ENCODE results near the gene TOP2A. TPM values are rescaled to one million over a fixed set of nuclear protein-coding genes. Genes with fewer than 3 reads are reported as not detected.
A peak's percentile ranks its signal among the peaks of the same experiment; 100 is the strongest.

TOP2A gene
- total RNA-seq (10 to 100 TPM in 1 of 9 donors, 1 to 10 TPM in 5, under 1 TPM in 3; 0.39 to 28.9 (median 1.7) TPM), polyA plus RNA-seq (under 1 TPM; 0.11 to 0.28 TPM)
- long read RNA-seq, donor 1, partial matches to known transcripts: 2 of 2 reads
- long read RNA-seq, donor 1, other reads (novel, unspliced or antisense): 0 of 2 reads
- long read RNA-seq, donor 2, partial matches to known transcripts: 1 of 1 reads
- long read RNA-seq, donor 2, other reads (novel, unspliced or antisense): 0 of 1 reads
- long read RNA-seq, donor 3, partial matches to known transcripts: 1 of 1 reads
- long read RNA-seq, donor 3, other reads (novel, unspliced or antisense): 0 of 1 reads

GRCh38 chr17:40417609-40418427 lies at the start of gene TOP2A:
TSS of gene TOP2A (minus strand) at chr17:40417896. CDS start at chr17:40417791, 105 bp downstream.
- Histone ChIP-seq H3K4me1 (peaks cover 0 to 39% (median 9%) of the 10 kb centered on the region in 12 donors), H3K36me3 (no peaks in the 10 kb centered on the region), H3K27me3 (peaks cover 0 to 11% (median 0%) of the 10 kb centered on the region in 9 donors), H3K9me3 (no peaks in the 10 kb centered on the region), H3K27ac (peak within 1 kb of the TSS in 7 of 12 donors; percentile 12 to 76 (median 39)), H3K4me3 (peak within 1 kb of the TSS; percentile 37 to 80 (median 60))
- 0 to 1% (median 0%) methylated on average over 34 to 49 of the region's 49 CpGs for WGBS, 4 donors
- DNase-seq: peak; percentile 88 to 99 (median 97)
- TF ChIP-seq CTCF (IDR thresholded peaks at IDR 0.05) (no peak), POLR2A (IDR thresholded peaks at IDR 0.05) (no peak)
- peak; percentile 99 to 100 (median 100) for ATAC-seq
- intact Hi-C loops (cut with DNase I): loop anchor here (2.0 to 10.0 kb wide), 10 partner anchors 56 to 223 kb away; partner anchors contain the start of genes RARA (in 5 of the 10) and GJD3 (in 4 of the 10)

DNA sequence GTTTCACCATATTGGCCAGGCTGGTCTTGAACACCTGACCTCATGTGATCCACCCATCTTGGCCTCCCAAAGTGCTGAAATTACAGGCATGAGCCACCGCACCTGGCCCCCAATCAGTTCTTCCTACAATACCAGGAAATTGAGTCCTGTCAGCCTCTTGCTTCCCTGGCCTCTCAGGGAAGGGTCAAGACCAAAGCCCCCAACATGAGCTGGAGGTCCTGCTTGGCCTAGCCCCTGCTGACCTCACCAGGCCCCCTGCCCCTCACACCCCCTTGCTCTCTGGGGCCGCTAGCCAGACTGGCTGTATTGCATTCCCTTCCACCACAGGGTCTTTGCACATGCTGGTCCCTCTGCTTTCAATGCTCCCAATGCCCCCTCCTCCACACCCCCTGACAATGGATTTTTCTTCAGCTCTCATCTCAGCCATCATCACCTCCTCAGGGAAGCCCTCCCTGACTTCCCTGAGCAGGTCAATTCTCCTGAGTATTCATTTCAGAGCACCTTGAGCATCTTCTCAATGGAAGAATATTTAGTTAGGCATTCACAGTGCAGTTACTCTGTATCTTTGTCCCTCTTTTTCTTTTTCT lies 49.7 kb upstream of the TOP2A start:
- ATAC-seq: no peak
- Histone ChIP-seq H3K27ac (no peak overlapping the region), H3K9me3 (no peaks in the 10 kb centered on the region), H3K27me3 (no peaks in the 10 kb centered on the region), H3K4me1 (peaks cover 0 to 13% (median 8%) of the 10 kb centered on the region in 12 donors), H3K4me3 (no peak overlapping the region), H3K36me3 (no peaks in the 10 kb centered on the region)
- WGBS, 4 donors: 85 to 91% (median 87%) methylated on average over 2 of the region's 2 CpGs
- no peak for DNase-seq
- intact Hi-C loops (cut with DNase I): no loop called here
- no peak for TF ChIP-seq CTCF (IDR thresholded peaks at IDR 0.05)
- TF ChIP-seq POLR2A (IDR thresholded peaks at IDR 0.05): no peak

- peak in 1 of 5 donors; percentile 30 for DNase-seq
- ATAC-seq: no peak
- H3K27ac ChIP-seq: no peak overlapping the region
- H3K36me3 ChIP-seq: no peaks in the 10 kb centered on the region
- intact Hi-C loops (cut with DNase I): no loop called here
- no peaks in the 10 kb centered on the region for H3K27me3 ChIP-seq
- no peak overlapping the region for H3K4me3 ChIP-seq
- H3K9me3 ChIP-seq: no peaks in the 10 kb centered on the region
- TF ChIP-seq CTCF (IDR thresholded peaks at IDR 0.05) (no peak), POLR2A (IDR thresholded peaks at IDR 0.05) (no peak)
- peaks cover 0 to 22% (median 15%) of the 10 kb centered on the region in 12 donors for H3K4me1 ChIP-seq
- 78 to 91% (median 85%) methylated on average over 11 of the region's 11 CpGs for WGBS, 4 donors
Observed at GRCh38 chr17:40466298-40466971, 48.7 kb upstream of the TOP2A start.
